Measurements from ENCODE around the gene PEX5.
"Not testable (repeated sequence)": the region's sequence is repeated elsewhere in the genome, so short reads cannot be mapped to it uniquely, and the experiment has no call there.

Gene PEX5

DNA sequence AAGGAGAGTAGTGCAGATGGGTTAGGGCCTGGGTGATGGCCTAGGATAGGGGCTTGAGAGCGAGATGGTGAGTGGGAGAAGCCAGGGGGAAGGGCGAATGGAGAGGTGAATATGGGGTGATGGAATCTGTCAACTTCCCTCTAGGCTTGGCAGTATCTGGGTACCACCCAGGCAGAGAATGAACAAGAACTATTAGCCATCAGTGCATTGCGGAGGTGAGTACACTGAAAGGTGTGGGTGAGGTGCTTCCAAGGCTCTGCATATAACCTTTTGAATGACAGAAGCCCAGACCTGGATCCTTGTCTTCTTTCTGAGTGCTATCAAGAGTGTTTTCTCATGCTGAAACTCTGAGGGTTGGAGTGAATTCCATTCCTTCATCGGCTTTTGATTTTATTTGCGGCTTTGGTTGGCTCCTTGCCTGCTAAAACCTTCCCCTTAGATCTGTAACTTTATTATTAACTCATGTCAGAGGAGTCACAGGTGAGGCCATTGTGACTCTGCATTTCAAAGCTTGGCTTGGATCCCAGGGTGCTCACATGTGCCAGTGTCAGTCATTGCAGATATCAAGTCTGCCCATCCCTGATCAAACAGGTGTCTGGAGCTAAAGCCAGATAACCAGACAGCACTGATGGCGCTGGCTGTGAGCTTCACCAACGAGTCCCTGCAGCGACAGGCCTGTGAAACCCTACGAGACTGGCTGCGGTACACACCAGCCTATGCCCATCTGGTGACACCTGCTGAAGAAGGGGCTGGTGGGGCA lies 18.6 kb downstream of the PEX5 start:
- Histone ChIP-seq H3K4me3 (ENCODE audit: low read length) (no peak overlapping the region), H3K9me3 (ENCODE audit: low read length) (peaks cover 3% of the 10 kb centered on the region), H3K4me1 (ENCODE audit: insufficient read depth, low read length) (no peaks in the 10 kb centered on the region), H3K27me3 (ENCODE audit: insufficient read depth, low read length) (no peaks in the 10 kb centered on the region), H3K36me3 (ENCODE audit: insufficient read depth, low read length) (peaks cover 68% of the 10 kb centered on the region), H2AFZ (ENCODE audit: low read depth, low read length) (no peak overlapping the region)

- Histone ChIP-seq H3K4me1 (ENCODE audit: insufficient read depth, low read length) (no peaks in the 10 kb centered on the region), H3K4me3 (ENCODE audit: low read length) (no peak overlapping the region), H3K27me3 (ENCODE audit: insufficient read depth, low read length) (no peaks in the 10 kb centered on the region), H3K36me3 (ENCODE audit: insufficient read depth, low read length) (peaks cover 58% of the 10 kb centered on the region), H2AFZ (ENCODE audit: low read depth, low read length) (no peak overlapping the region), H3K9me3 (ENCODE audit: low read length) (peaks cover 3% of the 10 kb centered on the region)
These were observed 20.5 kb downstream of the PEX5 start for GRCh38 chr12:7209958-7210357.

- no peaks in the 10 kb centered on the region for H3K4me1 ChIP-seq (ENCODE audit: insufficient read depth, low read length)
- no peaks in the 10 kb centered on the region for H3K27me3 ChIP-seq (ENCODE audit: insufficient read depth, low read length)
- H3K4me3 ChIP-seq (ENCODE audit: low read length), result no peak overlapping the region
- H3K36me3 ChIP-seq (ENCODE audit: insufficient read depth, low read length), result peaks cover 51% of the 10 kb centered on the region
- H3K9me3 ChIP-seq (ENCODE audit: low read length), result peaks cover 3% of the 10 kb centered on the region
- H2AFZ ChIP-seq (ENCODE audit: low read depth, low read length), result no peak overlapping the region
These were observed 21.2 kb downstream of the PEX5 start for GRCh38 chr12:7210642-7211151.

- no peak overlapping the region for H3K4me3 ChIP-seq (ENCODE audit: low read length)
- H3K4me1 ChIP-seq (ENCODE audit: insufficient read depth, low read length), result no peaks in the 10 kb centered on the region
- peaks cover 3% of the 10 kb centered on the region for H3K9me3 ChIP-seq (ENCODE audit: low read length)
- no peaks in the 10 kb centered on the region for H3K27me3 ChIP-seq (ENCODE audit: insufficient read depth, low read length)
- no peak overlapping the region for H2AFZ ChIP-seq (ENCODE audit: low read depth, low read length)
- H3K36me3 ChIP-seq (ENCODE audit: insufficient read depth, low read length), result peaks cover 38% of the 10 kb centered on the region
These were observed 23.2 kb downstream of the PEX5 start for GRCh38 chr12:7212678-7213077.

DNA sequence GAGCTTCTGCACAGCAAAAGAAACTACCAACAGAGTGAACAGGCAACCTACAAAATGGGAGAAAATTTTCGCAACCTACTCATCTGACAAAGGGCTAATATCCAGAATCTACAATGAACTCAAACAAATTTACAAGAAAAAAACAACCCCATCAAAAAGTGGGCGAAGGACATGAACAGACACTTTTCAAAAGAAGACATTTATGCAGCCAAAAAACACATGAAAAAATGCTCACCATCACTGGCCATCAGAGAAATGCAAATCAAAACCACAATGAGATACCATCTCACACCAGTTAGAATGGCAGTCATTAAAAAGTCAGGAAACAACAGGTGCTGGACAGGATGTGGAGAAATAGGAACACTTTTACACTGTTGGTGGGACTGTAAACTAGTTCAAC lies 24.3 kb downstream of the PEX5 start:
- not testable (repeated sequence) for H3K9me3 ChIP-seq (ENCODE audit: low read length); H3K4me3 ChIP-seq (ENCODE audit: low read length); H3K4me1 ChIP-seq (ENCODE audit: insufficient read depth, low read length); H2AFZ ChIP-seq (ENCODE audit: low read depth, low read length); H3K27me3 ChIP-seq (ENCODE audit: insufficient read depth, low read length)
- peaks cover 27% of the 10 kb centered on the region for H3K36me3 ChIP-seq (ENCODE audit: insufficient read depth, low read length)

DNA sequence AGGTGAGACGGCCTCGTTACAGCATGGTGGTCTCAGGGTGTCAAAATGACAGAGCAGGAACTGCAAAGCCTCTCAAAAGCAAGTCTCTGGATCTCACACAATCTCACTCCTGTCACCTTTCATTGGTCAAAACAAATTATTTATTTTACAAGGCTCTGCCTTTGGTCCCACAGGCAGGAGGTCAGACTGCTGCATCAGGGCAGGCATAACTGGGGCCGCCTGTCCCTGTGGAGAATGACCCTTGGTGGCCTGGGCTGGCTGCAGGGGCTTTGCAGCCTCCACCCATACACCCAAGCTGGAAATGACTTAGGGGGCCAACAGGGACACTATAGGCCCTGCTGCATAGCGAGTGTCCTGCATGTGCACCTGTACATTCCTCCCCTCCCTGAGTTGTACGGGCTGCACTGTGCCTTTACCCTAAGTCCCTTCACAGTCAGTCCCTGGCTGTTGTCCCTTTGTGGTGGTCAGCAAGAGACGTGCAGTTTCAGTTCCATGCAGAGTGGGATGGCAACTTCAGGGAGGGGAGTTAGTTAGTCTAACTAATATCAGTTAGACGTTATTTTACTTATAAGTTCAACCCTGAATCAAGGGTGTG lies 28.1 kb downstream of the PEX5 start:
- no peak overlapping the region for H2AFZ ChIP-seq (ENCODE audit: low read depth, low read length)
- H3K27me3 ChIP-seq (ENCODE audit: insufficient read depth, low read length), result no peaks in the 10 kb centered on the region
- no peak overlapping the region for H3K4me3 ChIP-seq (ENCODE audit: low read length)
- no peaks in the 10 kb centered on the region for H3K36me3 ChIP-seq (ENCODE audit: insufficient read depth, low read length)
- no peaks in the 10 kb centered on the region for H3K4me1 ChIP-seq (ENCODE audit: insufficient read depth, low read length)
- H3K9me3 ChIP-seq (ENCODE audit: low read length), result peaks cover 2% of the 10 kb centered on the region

DNA sequence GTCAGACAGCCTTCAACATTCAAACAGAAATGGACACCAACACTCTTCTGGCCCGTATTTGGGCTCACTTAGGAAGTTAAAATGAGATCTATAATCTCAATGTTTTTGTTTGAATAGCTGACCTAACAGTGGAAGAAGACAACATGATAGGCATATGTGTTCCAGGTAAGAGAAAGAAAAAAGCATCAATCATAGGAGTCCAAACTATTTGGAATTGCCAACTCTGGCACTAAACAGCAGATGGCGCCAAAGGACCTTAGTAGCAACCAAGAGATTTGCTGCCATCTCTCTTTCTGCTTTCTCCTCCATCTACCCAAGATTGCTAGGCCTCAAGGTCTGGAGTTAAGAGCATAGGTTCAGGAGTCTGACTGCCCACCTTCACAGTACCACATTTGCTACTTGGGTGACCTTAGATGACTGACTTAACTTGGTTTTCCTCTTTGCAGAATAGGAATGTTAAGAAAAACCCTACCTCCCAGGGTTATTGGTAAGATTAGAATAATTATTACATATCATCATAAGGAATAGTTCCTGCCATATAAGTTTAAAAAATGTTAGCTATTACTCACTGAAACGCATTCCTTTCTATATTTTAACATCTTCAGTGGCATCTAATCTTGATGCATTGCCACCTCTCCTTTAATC lies 30.2 kb downstream of the PEX5 start:
- Histone ChIP-seq H3K4me1 (ENCODE audit: insufficient read depth, low read length) (no peaks in the 10 kb centered on the region), H3K36me3 (ENCODE audit: insufficient read depth, low read length) (no peaks in the 10 kb centered on the region), H3K9me3 (ENCODE audit: low read length) (no peaks in the 10 kb centered on the region), H2AFZ (ENCODE audit: low read depth, low read length) (no peak overlapping the region), H3K27me3 (ENCODE audit: insufficient read depth, low read length) (no peaks in the 10 kb centered on the region), H3K4me3 (ENCODE audit: low read length) (no peak overlapping the region)

DNA sequence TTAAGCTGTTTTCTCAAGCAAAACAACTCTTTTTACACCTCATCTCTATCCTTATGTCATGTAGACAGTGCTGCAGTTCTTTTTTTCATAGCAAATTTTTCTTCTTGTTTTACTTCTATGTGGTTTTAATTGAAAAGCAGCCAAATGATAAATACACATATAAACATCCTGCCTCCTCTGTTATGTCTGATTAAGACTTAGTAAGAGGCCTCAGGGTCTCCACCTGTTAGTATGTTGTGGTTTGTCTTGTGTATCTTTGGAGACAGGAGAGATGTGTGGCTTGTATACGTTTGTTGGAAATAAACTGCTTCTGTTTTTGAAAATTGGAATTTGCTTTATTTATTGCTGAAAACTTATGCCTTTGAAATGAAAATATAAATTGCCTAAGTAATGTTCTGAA lies 32.0 kb downstream of the PEX5 start:
- Histone ChIP-seq H3K4me3 (ENCODE audit: low read length) (no peak overlapping the region), H2AFZ (ENCODE audit: low read depth, low read length) (no peak overlapping the region), H3K27me3 (ENCODE audit: insufficient read depth, low read length) (no peaks in the 10 kb centered on the region), H3K9me3 (ENCODE audit: low read length) (no peaks in the 10 kb centered on the region), H3K4me1 (ENCODE audit: insufficient read depth, low read length) (no peaks in the 10 kb centered on the region), H3K36me3 (ENCODE audit: insufficient read depth, low read length) (no peaks in the 10 kb centered on the region)

DNA sequence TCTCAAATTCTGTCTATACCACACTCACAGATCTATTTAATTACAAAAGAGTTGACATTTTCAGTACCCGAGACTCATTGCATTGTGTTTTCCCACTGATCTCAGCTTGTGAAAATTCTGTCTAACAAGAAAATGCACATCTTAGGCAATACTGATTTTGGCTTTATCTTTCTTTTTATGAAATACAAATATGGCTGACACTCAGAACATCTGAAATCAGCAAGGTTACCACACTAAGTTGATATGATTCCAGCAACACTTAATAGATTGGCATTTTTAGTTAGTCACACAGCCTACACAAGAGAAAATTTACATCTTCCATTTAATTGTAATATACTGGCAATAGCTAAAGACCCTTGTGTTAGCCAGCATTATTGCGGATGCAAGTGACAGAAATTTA lies 40.3 kb downstream of the PEX5 start:
- Histone ChIP-seq H3K9me3 (ENCODE audit: low read length) (no peaks in the 10 kb centered on the region), H2AFZ (ENCODE audit: low read depth, low read length) (no peak overlapping the region), H3K36me3 (ENCODE audit: insufficient read depth, low read length) (no peaks in the 10 kb centered on the region), H3K4me3 (ENCODE audit: low read length) (no peak overlapping the region), H3K27me3 (ENCODE audit: insufficient read depth, low read length) (peaks cover 3% of the 10 kb centered on the region), H3K4me1 (ENCODE audit: insufficient read depth, low read length) (no peaks in the 10 kb centered on the region)

GRCh38 chr12:7241404-7242005 lies 52.0 kb downstream of the PEX5 start:
- Histone ChIP-seq H2AFZ (ENCODE audit: low read depth, low read length) (no peak overlapping the region), H3K4me3 (ENCODE audit: low read length) (no peak overlapping the region), H3K36me3 (ENCODE audit: insufficient read depth, low read length) (no peaks in the 10 kb centered on the region), H3K9me3 (ENCODE audit: low read length) (no peaks in the 10 kb centered on the region), H3K4me1 (ENCODE audit: insufficient read depth, low read length) (no peaks in the 10 kb centered on the region), H3K27me3 (ENCODE audit: insufficient read depth, low read length) (no peaks in the 10 kb centered on the region)

GRCh38 chr12:7242176-7243101 lies 53.0 kb downstream of the PEX5 start:
- Histone ChIP-seq H3K4me1 (ENCODE audit: insufficient read depth, low read length) (no peaks in the 10 kb centered on the region), H3K27me3 (ENCODE audit: insufficient read depth, low read length) (no peaks in the 10 kb centered on the region), H3K9me3 (ENCODE audit: low read length) (no peaks in the 10 kb centered on the region), H2AFZ (ENCODE audit: low read depth, low read length) (no peak overlapping the region), H3K4me3 (ENCODE audit: low read length) (no peak overlapping the region), H3K36me3 (ENCODE audit: insufficient read depth, low read length) (no peaks in the 10 kb centered on the region)

DNA sequence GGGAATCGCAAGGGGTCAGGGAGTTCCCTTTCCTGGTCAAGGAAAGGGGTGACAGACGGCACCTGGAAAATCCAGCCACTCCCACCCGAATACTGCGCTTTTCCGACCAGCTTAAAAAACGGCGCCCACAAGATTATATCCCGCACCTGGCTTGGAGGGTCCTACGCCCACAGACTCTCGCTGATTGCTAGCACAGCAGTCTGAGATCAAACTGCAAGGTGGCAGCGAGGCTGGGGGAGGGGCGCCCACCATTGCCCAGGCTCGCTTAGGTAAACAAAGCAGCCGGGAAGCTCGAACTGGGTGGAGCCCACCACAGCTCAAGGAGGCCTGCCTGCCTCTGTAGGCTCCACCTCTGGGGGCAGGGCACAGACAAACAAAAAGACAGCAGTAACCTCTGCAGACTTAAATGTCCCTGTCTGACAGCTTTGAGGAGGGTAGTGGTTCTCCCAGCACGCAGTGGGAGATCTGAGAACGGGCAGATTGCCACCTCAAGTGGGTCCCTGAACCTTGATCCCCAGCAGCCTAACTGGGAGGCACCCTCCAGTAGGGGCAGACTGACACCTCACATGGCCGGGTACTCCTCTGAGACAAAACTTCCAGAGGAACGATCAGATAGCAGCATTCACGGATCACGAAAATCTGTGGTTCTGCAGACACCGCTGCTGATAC lies 62.0 kb downstream of the PEX5 start:
- not testable (repeated sequence) for H2AFZ ChIP-seq (ENCODE audit: low read depth, low read length); H3K36me3 ChIP-seq (ENCODE audit: insufficient read depth, low read length); H3K4me3 ChIP-seq (ENCODE audit: low read length); H3K4me1 ChIP-seq (ENCODE audit: insufficient read depth, low read length); H3K9me3 ChIP-seq (ENCODE audit: low read length); H3K27me3 ChIP-seq (ENCODE audit: insufficient read depth, low read length)
